A549 treated with AZD9567 at 1 μM for 4 hours (cell line): ENCODE measurements around the gene PRAMEF2. TPM values are rescaled to one million over a fixed set of nuclear protein-coding genes. Genes with fewer than 3 reads are reported as not detected.

Experiments
- total RNA-seq: library from RNA; stranded (reverse); fragments of 200-300 nt; extraction: Qiagen RNA extraction; gene quantifications from 5 replicates; pipeline ENCODE4 v1.2.3, GENCODE V29; 2022; ENCODE audit not compliant: insufficient read depth

Gene PRAMEF2, protein sequence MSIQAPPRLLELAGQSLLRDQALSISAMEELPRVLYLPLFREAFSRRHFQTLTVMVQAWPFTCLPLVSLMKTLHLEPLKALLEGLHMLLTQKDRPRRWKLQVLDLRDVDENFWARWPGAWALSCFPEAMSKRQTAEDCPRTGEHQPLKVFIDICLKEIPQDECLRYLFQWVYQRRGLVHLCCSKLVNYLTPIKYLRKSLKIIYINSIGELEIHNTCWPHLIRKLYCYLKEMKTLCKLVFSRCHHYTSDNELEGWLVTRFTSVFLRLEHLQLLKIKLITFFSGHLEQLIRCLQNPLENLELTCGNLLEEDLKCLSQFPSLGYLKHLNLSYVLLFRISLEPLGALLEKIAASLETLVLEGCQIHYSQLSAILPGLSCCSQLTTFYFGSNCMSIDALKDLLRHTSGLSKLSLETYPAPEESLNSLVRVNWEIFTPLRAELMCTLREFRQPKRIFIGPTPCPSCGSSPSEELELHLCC
- 0.05 to 0.12 TPM in 2 of 5 replicates, not detected in the others for total RNA-seq

DNA sequence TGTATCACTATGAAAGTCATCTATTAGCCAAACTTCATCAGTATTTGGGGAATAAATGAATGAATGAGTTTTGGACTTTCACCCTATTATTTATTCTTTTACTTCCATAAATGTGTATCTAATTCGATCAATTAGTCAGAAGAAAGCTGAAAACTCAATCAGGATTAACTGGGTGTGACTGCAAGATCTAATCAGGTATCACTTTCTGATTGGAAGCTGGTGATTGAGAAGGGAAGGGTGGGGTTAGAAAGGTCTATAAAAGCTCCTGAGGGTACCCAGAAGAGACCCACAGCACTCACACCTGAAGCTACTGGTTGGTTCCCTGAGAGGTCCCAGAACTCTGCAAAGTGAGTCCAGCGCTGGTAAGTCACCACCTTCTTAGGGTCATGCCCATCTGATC lies at the start of gene PRAMEF2:
PRAMEF2 (plus strand) TSS at position 301 of the 400 bp plus-strand sequence. CDS start 1,924 bp downstream, outside the sequence.

DNA sequence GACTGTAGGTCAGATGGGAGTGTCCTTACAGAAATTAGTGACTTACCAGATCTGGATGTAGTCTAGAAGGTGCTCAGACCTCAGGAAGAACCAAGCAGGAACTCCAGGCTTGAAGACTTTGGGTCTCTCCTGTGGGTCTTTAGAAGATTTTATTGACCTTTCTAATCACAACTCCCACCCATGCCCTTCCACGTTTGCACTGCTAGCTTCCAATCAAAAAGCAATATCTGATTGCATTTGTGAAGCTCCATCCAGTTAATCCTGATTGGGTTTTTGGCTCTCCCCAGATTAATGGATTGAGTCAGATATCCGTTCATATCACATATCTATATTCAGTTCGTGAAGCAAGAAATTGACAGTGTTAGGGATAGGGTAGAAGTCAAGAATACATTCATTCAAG lies 25.6 kb upstream of the PRAMEF2 start, which contains the start of gene PRAMEF11:
PRAMEF11 (minus strand) TSS at position 101 of the 400 bp plus-strand sequence. CDS start 2,621 bp downstream, outside the sequence.

DNA sequence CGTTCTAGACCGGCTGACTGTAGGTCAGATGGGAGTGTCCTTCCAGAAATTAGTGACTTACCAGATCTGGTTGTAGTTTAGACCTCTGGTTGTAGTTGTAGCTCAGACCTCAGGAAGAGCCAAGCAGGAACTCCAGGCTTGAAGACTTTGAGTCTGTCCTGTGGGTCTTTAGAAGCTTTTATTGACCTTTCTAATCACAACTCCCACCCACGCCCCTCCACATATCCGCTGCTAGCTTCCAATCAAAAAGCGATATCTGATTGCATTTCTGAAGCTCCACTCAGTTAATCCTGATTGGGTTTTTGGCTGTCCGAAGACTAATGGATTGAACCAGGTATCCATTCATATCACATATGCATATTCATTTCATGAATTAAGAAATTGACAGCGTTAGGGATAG lies 8.3 kb upstream of the PRAMEF2 start, which contains the start of gene HNRNPCL1:
HNRNPCL1 (minus strand) TSS at position 101 of the 400 bp plus-strand sequence. CDS start 431 bp downstream, outside the sequence.

DNA sequence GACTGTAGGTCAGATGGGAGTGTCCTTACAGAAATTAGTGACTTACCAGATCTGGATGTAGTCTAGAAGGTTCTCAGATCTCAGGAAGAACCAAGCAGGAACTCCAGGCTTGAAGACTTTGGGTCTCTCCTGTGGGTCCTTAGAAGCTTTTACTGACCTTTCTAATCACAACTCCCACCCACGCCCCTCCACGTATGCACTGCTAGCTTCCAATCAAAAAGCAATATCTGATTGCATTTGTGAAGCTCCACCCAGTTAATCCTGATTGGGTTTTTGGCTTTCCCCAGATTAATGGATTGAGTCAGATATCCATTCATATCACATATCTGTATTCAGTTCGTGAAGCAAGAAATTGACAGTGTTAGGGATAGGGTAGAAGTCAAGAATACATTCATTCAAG lies 29.2 kb downstream of the PRAMEF2 start, which contains the start of gene PRAMEF4:
PRAMEF4 (minus strand) TSS at position 101 of the 400 bp plus-strand sequence. CDS start 2,807 bp downstream, outside the sequence.

DNA sequence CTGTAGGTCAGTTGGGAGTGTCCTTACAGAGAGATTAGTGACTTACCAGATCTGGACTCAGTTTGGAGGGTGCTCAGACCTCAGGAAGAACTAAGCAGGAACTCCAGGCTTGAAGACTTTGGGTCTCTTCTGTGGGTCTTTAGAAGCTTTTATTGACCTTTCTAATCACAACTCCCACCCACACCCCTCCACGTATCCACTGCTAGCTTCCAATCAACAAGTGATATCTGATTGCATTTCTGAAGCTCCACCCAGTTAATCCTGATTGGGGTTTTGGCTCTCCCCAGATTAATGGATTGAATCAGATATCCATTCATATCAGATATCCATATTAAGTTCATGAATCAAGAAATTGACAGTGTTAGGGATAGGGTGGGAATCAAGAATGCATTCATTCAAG lies 41.3 kb downstream of the PRAMEF2 start, which contains the start of gene PRAMEF10:
PRAMEF10 (minus strand) TSS at position 101 of the 400 bp plus-strand sequence. CDS start 2,423 bp downstream, outside the sequence.

Other genes starting within 250 kb of the PRAMEF2 start
- gene DHRS3, start 238.9 kb upstream of the PRAMEF2 start, total RNA-seq: 39.8 to 47.0 TPM (median 44.2 TPM) in 5 replicates
- not detected in 5 replicates for gene AADACL4, start 213.0 kb upstream of the PRAMEF2 start, total RNA-seq
- gene AADACL3, start 141.0 kb upstream of the PRAMEF2 start, total RNA-seq: not detected in 5 replicates
- gene CFAP107, start 110.9 kb upstream of the PRAMEF2 start, total RNA-seq: not detected in 5 replicates
- gene PRAMEF12, start 83.3 kb upstream of the PRAMEF2 start, total RNA-seq: 0.06 TPM in 1 of 5 replicates, not detected in the others
- gene PRAMEF1, start 65.7 kb upstream of the PRAMEF2 start, total RNA-seq: 0.03 TPM in 1 of 5 replicates, not detected in the others
- gene PRAMEF11, start 25.7 kb upstream of the PRAMEF2 start, total RNA-seq: not detected in 5 replicates
- gene HNRNPCL1, start 8.4 kb upstream of the PRAMEF2 start, total RNA-seq: not detected in 5 replicates
- not detected in 5 replicates for gene PRAMEF4, start 29.1 kb downstream of the PRAMEF2 start, total RNA-seq
- gene PRAMEF10, start 41.2 kb downstream of the PRAMEF2 start, total RNA-seq: not detected in 5 replicates
- 0.05 TPM in 1 of 5 replicates, not detected in the others for gene PRAMEF7, start 59.5 kb downstream of the PRAMEF2 start, total RNA-seq
- gene PRAMEF6, start 90.5 kb downstream of the PRAMEF2 start, total RNA-seq: not detected in 5 replicates
- not detected in 5 replicates for gene PRAMEF27, start 199.5 kb downstream of the PRAMEF2 start, total RNA-seq
- gene HNRNPCL3, start 203.7 kb downstream of the PRAMEF2 start, total RNA-seq: not detected in 5 replicates
- gene PRAMEF25, start 213.7 kb downstream of the PRAMEF2 start, total RNA-seq: not detected in 5 replicates